ENCODE data around the gene PACS1. TPM values are rescaled to one million over a fixed set of nuclear protein-coding genes. Genes with fewer than 3 reads are reported as not detected.
"Not testable (repeated sequence)": the region's sequence is repeated elsewhere in the genome, so short reads cannot be mapped to it uniquely, and the experiment has no call there.

Gene PACS1
- total RNA-seq, 4 donors from 2014 or later = 37.1 to 97.8 (median 54.3) TPM

DNA sequence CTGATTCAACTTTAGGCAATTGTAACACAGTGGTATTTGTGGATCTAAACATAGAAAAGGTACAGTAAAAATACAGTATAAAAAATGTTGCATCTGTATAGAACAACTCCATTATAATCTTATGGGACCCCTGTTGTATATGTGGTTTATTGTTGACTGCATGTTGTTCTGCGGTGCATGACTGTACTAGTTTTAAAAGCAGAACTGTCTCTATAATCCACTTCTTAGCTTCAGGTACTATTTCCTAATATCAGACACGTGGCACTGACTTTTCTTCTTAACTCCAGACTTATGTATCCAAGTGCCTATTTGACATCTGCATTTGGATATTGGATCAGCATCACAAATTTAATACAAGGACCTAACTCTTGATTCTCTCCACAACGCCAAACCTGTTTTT lies 41.1 kb downstream of the PACS1 start:
- Histone ChIP-seq H3K36me3 (peaks cover 0 to 7% (median 3%) of the 10 kb centered on the region in 4 donors), H3K9me3 (no peaks in the 10 kb centered on the region), H3K4me3 (no peak overlapping the region), H3K27me3 (no peaks in the 10 kb centered on the region), H3K27ac (replicated peaks in 1 of 4) (no peak overlapping the region), H3K4me1 (peaks cover 21 to 40% (median 30%) of the 10 kb centered on the region in 4 donors)
- TF ChIP-seq, protein P1, sequence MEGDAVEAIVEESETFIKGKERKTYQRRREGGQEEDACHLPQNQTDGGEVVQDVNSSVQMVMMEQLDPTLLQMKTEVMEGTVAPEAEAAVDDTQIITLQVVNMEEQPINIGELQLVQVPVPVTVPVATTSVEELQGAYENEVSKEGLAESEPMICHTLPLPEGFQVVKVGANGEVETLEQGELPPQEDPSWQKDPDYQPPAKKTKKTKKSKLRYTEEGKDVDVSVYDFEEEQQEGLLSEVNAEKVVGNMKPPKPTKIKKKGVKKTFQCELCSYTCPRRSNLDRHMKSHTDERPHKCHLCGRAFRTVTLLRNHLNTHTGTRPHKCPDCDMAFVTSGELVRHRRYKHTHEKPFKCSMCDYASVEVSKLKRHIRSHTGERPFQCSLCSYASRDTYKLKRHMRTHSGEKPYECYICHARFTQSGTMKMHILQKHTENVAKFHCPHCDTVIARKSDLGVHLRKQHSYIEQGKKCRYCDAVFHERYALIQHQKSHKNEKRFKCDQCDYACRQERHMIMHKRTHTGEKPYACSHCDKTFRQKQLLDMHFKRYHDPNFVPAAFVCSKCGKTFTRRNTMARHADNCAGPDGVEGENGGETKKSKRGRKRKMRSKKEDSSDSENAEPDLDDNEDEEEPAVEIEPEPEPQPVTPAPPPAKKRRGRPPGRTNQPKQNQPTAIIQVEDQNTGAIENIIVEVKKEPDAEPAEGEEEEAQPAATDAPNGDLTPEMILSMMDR (IDR thresholded peaks at IDR 0.05) = no peak
- TF ChIP-seq POLR2A (IDR thresholded peaks at IDR 0.05; ENCODE audit: low read depth) (no peak), EP300 (IDR thresholded peaks at IDR 0.05) (no peak), POLR2AphosphoS5 (IDR thresholded peaks at IDR 0.05) (no peak)
- no peak for DNase-seq (ENCODE audit: extremely low spot score)
- intact Hi-C loops (cut with DNase I) = no loop called here
- WGBS = 94% methylated on average over 3 of the region's 3 CpGs

DNA sequence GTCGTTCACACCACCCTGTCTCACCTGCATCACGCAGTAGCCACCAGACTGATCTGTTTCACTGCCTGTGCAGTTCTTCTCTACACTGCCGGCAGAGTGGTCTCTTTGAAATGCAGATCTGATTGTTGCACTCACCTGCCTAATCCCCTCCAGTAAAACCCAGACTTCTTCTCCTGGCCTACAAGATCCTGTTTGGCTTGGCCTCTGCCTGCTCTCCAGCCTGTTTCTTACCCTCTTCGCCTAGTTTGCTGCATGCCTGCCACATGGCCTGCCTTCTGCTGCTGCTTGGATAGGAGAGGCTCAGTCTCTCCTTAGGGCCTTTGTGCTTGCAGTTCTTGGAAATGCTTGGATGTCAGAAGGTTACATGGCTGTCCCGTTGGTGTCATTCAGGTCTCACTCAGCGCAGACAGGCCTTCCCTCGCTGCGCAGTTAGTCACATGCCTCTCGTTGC lies 42.0 kb downstream of the PACS1 start:
- Histone ChIP-seq H3K4me3 (no peak overlapping the region), H3K4me1 (peaks cover 21 to 36% (median 31%) of the 10 kb centered on the region in 4 donors), H3K9me3 (no peaks in the 10 kb centered on the region), H3K36me3 (peaks cover 0 to 4% (median 0%) of the 10 kb centered on the region in 4 donors), H3K27ac (replicated peaks in 1 of 4) (no peak overlapping the region), H3K27me3 (no peaks in the 10 kb centered on the region)
- WGBS = 77% methylated on average over 9 of the region's 9 CpGs
- TF ChIP-seq POLR2AphosphoS5 (IDR thresholded peaks at IDR 0.05) = no peak
- TF ChIP-seq EP300 (IDR thresholded peaks at IDR 0.05) = no peak
- TF ChIP-seq POLR2A (IDR thresholded peaks at IDR 0.05; ENCODE audit: low read depth) = no peak
- TF ChIP-seq, protein P1 (IDR thresholded peaks at IDR 0.05) = no peak
- intact Hi-C loops (cut with DNase I) = no loop called here
- DNase-seq (ENCODE audit: extremely low spot score) = no peak

DNA sequence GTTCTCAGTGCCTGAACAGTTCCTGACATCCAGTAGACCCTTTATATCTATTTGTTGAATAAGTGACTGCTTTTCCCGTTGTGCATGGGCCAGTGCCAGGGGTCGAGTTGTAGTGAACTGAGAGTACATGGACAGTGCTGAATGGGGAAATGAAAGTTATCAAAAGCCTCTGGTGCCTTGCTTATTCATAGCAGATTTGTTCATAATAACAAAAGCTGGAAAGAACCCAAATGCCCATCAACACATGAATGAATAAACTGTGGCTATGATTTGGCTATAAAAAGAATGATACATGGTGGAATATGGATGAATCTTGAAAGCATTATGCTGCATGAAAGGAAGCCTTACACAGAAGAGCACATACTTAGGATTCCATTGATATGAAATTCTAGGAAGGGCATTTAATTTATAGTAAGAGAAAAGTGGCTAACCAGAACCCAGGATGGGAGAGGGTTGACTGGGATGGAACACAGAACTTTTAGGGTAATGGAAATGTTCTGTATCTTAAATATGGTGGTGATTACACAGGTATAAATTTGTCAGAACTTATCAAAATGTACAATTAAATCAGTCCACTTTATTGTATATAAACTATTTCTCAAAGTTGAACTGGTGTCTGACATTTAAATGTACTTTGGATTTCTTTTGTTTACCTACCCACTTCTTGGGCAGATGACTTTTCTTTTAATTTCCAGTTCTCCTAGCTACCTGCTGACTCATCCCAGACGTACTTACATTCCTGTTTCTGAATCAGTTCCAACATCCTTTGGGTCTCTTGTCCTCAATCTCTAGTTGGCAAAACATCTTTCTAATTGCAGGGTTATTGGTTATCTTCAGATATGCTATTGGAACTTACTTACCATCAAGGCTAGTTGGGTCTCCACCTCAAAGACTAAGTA lies 42.8 kb downstream of the PACS1 start:
- TF ChIP-seq, protein P1 (IDR thresholded peaks at IDR 0.05) = no peak
- TF ChIP-seq POLR2AphosphoS5 (IDR thresholded peaks at IDR 0.05) (no peak), EP300 (IDR thresholded peaks at IDR 0.05) (no peak), POLR2A (IDR thresholded peaks at IDR 0.05; ENCODE audit: low read depth) (no peak)
- no peak overlapping the region for H3K4me3 ChIP-seq
- H3K9me3 ChIP-seq = no peaks in the 10 kb centered on the region
- peaks cover 21 to 32% (median 28%) of the 10 kb centered on the region in 4 donors for H3K4me1 ChIP-seq
- H3K36me3 ChIP-seq = no peaks in the 10 kb centered on the region
- no peak for DNase-seq (ENCODE audit: extremely low spot score)
- H3K27ac ChIP-seq (replicated peaks in 1 of 4) = no peak overlapping the region
- no peaks in the 10 kb centered on the region for H3K27me3 ChIP-seq
- intact Hi-C loops (cut with DNase I) = no loop called here
- WGBS = 3% methylated on average over 3 of the region's 3 CpGs

DNA sequence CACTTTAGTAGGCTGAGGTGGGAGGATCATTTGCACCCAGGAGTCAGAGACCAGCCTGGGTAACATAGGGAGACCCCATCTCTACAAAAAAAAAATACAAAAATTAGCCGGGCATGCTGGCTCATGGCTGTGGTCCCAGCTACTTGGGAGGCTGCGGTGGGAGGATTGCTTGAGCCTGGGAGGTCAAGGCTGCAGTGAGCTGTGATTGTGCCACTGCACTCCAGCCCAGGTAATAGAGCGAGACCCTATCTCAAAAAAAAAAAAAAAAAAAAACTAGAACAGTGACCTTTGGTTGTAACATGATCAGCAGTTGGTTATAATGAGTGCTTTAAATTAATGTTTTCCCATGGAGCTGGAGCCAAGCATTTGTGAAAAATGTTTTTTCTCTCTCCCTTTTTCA lies 44.9 kb downstream of the PACS1 start:
- intact Hi-C loops (cut with DNase I); H3K4me3 ChIP-seq; H3K9me3 ChIP-seq; DNase-seq (ENCODE audit: extremely low spot score); H3K27me3 ChIP-seq; H3K27ac ChIP-seq (replicated peaks in 1 of 4); H3K36me3 ChIP-seq: not testable (repeated sequence)
- peaks cover 21 to 41% (median 34%) of the 10 kb centered on the region in 4 donors for H3K4me1 ChIP-seq
- WGBS = 91% methylated on average over 3 of the region's 3 CpGs

DNA sequence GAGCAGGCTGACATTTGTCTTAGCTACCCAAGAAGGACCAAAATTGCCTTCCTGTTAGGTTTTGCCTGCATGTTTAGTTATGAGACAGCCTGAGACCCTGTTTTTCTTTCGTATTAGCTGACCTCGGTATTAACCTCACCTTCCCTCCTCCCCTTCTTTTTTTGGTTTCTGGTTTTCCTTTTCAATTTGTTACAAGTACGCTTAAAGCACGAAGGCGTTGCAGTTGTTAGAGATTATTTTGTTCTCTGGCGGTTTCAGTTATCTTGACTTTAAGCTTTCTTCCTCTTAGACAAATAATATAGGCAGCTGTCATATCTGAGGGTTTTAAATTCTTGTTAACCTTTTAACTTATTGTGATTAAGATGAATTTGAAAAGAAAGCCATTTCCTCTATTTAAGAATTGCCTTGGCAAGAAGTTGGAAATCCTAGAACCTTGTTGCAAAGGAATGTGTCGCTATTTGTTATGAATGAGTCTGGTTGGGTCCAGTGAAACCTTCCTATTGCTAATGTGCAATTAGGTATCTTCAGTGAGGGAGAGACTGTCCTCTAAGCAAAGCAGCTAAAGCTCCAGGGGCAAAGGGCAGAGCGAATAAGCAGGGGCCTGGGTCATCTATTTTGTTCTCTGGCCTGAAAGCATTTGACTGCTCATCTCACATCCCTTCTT lies 45.7 kb downstream of the PACS1 start:
- no peak for DNase-seq (ENCODE audit: extremely low spot score)
- no peak for TF ChIP-seq POLR2A (IDR thresholded peaks at IDR 0.05; ENCODE audit: low read depth)
- TF ChIP-seq POLR2AphosphoS5 (IDR thresholded peaks at IDR 0.05) = no peak
- TF ChIP-seq, protein P1 (IDR thresholded peaks at IDR 0.05) = no peak
- TF ChIP-seq EP300 (IDR thresholded peaks at IDR 0.05) = no peak
- intact Hi-C loops (cut with DNase I) = no loop called here
- WGBS = 74% methylated on average over 8 of the region's 8 CpGs
- Histone ChIP-seq H3K27me3 (no peaks in the 10 kb centered on the region), H3K9me3 (no peaks in the 10 kb centered on the region), H3K4me1 (peaks cover 21 to 41% (median 34%) of the 10 kb centered on the region in 4 donors), H3K27ac (replicated peaks in 1 of 4) (no peak overlapping the region), H3K36me3 (no peaks in the 10 kb centered on the region), H3K4me3 (no peak overlapping the region)
